SU-DHL-6 (cell line): ENCODE measurements around the gene ITGB8.

Experiments used
- H2AFZ ChIP-seq: fragments of 200-600 bp; sonication (generic); 2 replicates; pipeline ENCODE4 v1.6.1; 2014; ENCODE audit warnings: low read depth, mild to moderate bottlenecking, moderate library complexity, mixed read lengths, antibody characterized with exemption, low read length; ENCODE audit not compliant: severe bottlenecking
- H3F3A ChIP-seq: fragments of 200-600 bp; shearing (Covaris generic); 2 replicates; pipeline ENCODE4 v1.6.0; 2016; ENCODE audit warnings: antibody characterized with exemption, mild to moderate bottlenecking; ENCODE audit not compliant: insufficient read depth
- H3K27ac ChIP-seq: fragments of 200-600 bp; sonication (generic); 2 replicates; pipeline ENCODE4 v1.5.1; 2016; ENCODE audit warnings: low read depth, mild to moderate bottlenecking, low read length, moderate library complexity, mixed read lengths
- H3K27me3 ChIP-seq: fragments of 200-600 bp; sonication (generic), shearing (Covaris generic); 2 replicates; pipeline ENCODE4 v1.6.0; 2014; ENCODE audit warnings: mild to moderate bottlenecking, low read length
- H3K36me3 ChIP-seq: fragments of 200-600 bp; sonication (generic); 2 replicates; pipeline ENCODE4 v1.6.1; 2014; ENCODE audit warnings: mild to moderate bottlenecking, low read length, mixed read lengths
- H3K4me2 ChIP-seq: fragments of 300-600, 200-600 bp; shearing (Covaris generic), sonication (generic); 2 replicates; pipeline ENCODE4 v1.6.0; 2014; ENCODE audit warnings: low read length, low read depth, mild to moderate bottlenecking; ENCODE audit not compliant: poor library complexity, severe bottlenecking
- H3K4me3 ChIP-seq: fragments of 200-600 bp; sonication (generic); 2 replicates; pipeline ENCODE4 v1.5.1; 2014; ENCODE audit warnings: antibody characterized with exemption, low read length, mild to moderate bottlenecking, mixed read lengths; ENCODE audit not compliant: insufficient read depth, poor library complexity, severe bottlenecking
- H3K79me2 ChIP-seq: fragments of 200-600 bp; sonication (generic); 2 replicates; pipeline ENCODE4 v1.6.1; 2014; ENCODE audit warnings: mild to moderate bottlenecking, low read length, moderate library complexity; ENCODE audit not compliant: insufficient read depth
- H3K9ac ChIP-seq: fragments of 200-600 bp; sonication (generic); 2 replicates; pipeline ENCODE4 v1.7.0; 2014; ENCODE audit warnings: mild to moderate bottlenecking, low read length
- H3K9me2 ChIP-seq: fragments of 200-600 bp; sonication (generic); replicated peaks from 2 replicates; pipeline ENCODE4 v1.6.1; 2014; ENCODE audit warnings: low read length; ENCODE audit not compliant: insufficient read depth
- H3K9me3 ChIP-seq: fragments of 200-600 bp; sonication (generic); 2 replicates; pipeline ENCODE4 v1.6.1; 2014; ENCODE audit warnings: low read length, mixed read lengths; ENCODE audit not compliant: insufficient read depth
- H4K20me1 ChIP-seq: fragments of 200-600 bp; sonication (generic); 2 replicates; pipeline ENCODE4 v1.6.1; 2014; ENCODE audit warnings: low read depth, mild to moderate bottlenecking, antibody characterized with exemption, low read length, moderate library complexity, mixed read lengths
- EZH2phosphoT487 ChIP-seq: fragments of 200-600 bp; sonication (generic), shearing (Covaris generic); conservative IDR thresholded peaks from 2 replicates; pipeline ENCODE4 v1.6.1; 2018; ENCODE audit warnings: mild to moderate bottlenecking, antibody characterized with exemption, low read length, moderate library complexity, mixed read lengths
- TF ChIP-seq, protein P1 (sequence below): fragments of 200-600 bp; sonication (generic); IDR thresholded peaks from one replicate; pipeline ENCODE4 v1.5.1; 2017; ENCODE audit warnings: antibody characterized with exemption, mild to moderate bottlenecking, low read length, moderate library complexity; ENCODE audit not compliant: insufficient read depth, poor library complexity, severe bottlenecking

Gene ITGB8

DNA sequence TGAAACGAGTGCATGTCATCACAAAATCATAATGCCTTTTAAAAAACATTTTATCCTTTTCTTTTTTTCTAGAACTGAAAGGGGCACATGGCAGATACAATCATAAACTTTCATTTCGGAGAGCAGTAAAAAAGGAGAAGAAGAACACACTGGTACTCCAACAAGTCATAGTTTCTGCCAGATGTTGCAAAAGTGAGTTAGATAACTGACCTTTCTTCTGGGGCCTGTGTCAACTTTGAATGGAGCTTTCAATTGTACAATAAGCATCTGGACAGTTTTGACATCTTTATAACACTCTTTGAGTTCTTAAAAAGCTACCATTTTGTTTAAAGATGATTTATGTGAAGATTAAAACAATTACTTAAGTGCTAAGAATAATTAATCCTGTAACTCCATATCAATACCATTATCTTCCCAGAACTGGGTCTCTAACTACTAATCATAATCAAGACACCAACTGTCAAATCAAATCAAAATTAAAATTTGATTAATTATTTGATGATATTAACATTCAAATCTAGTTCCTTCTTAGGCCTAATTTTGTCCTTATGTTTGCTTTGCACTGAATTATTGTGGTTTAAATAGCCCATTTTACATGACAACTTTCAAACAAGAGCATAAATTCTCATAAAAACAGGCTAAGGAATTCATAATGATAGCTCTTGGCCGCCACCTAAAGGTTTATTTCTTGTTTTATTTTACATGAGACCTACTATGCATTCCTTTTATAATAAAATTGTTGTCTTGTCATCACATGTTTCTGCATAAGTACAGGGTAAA, 19.5 kb upstream of the ITGB8 start:
- Histone ChIP-seq H3K4me2 (no peak overlapping the region), H3K4me3 (no peak overlapping the region), H3K9me2 (no peaks in the 10 kb centered on the region), H3K27me3 (no peaks in the 10 kb centered on the region), H3K9ac (no peak overlapping the region), H4K20me1 (no peaks in the 10 kb centered on the region), H3K79me2 (no peaks in the 10 kb centered on the region), H3K36me3 (no peaks in the 10 kb centered on the region), H3K9me3 (no peaks in the 10 kb centered on the region), H2AFZ (peak overlapping the region; percentile 2), H3F3A (peaks cover 17% of the 10 kb centered on the region), H3K27ac (no peak overlapping the region)
- no peak for TF ChIP-seq EZH2phosphoT487
- TF ChIP-seq, protein P1, sequence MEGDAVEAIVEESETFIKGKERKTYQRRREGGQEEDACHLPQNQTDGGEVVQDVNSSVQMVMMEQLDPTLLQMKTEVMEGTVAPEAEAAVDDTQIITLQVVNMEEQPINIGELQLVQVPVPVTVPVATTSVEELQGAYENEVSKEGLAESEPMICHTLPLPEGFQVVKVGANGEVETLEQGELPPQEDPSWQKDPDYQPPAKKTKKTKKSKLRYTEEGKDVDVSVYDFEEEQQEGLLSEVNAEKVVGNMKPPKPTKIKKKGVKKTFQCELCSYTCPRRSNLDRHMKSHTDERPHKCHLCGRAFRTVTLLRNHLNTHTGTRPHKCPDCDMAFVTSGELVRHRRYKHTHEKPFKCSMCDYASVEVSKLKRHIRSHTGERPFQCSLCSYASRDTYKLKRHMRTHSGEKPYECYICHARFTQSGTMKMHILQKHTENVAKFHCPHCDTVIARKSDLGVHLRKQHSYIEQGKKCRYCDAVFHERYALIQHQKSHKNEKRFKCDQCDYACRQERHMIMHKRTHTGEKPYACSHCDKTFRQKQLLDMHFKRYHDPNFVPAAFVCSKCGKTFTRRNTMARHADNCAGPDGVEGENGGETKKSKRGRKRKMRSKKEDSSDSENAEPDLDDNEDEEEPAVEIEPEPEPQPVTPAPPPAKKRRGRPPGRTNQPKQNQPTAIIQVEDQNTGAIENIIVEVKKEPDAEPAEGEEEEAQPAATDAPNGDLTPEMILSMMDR = peak; percentile 72

GRCh38 chr7:20311743-20312042, 19.0 kb upstream of the ITGB8 start:
- no peaks in the 10 kb centered on the region for H3K79me2 ChIP-seq

GRCh38 chr7:20312562-20312961, 18.1 kb upstream of the ITGB8 start:
- H3K36me3 ChIP-seq = no peaks in the 10 kb centered on the region
- H3K27ac ChIP-seq = no peak overlapping the region
- H3K4me3 ChIP-seq = no peak overlapping the region
- no peak overlapping the region for H3K4me2 ChIP-seq
- no peaks in the 10 kb centered on the region for H3K79me2 ChIP-seq
- H3K9me2 ChIP-seq = no peaks in the 10 kb centered on the region
- H4K20me1 ChIP-seq = no peaks in the 10 kb centered on the region
- peaks cover 3% of the 10 kb centered on the region; the same call in 1 of the 2 replicates for H3F3A ChIP-seq
- no peaks in the 10 kb centered on the region for H3K9me3 ChIP-seq
- no peaks in the 10 kb centered on the region for H3K27me3 ChIP-seq
- no peak overlapping the region for H3K9ac ChIP-seq
- no peak overlapping the region for H2AFZ ChIP-seq
- TF ChIP-seq EZH2phosphoT487 = no peak
- TF ChIP-seq, protein P1 = no peak

More at GRCh38 chr7:20311743-20312042, 19.0 kb upstream of the ITGB8 start:
- Histone ChIP-seq H4K20me1 (no peaks in the 10 kb centered on the region), H3K4me3 (no peak overlapping the region), H2AFZ (no peak overlapping the region), H3K36me3 (no peaks in the 10 kb centered on the region), H3K27ac (no peak overlapping the region), H3K9ac (no peak overlapping the region), H3K9me2 (no peaks in the 10 kb centered on the region), H3K4me2 (no peak overlapping the region), H3F3A (peaks cover 12% of the 10 kb centered on the region), H3K27me3 (no peaks in the 10 kb centered on the region), H3K9me3 (no peaks in the 10 kb centered on the region)
- no peak for TF ChIP-seq EZH2phosphoT487
- TF ChIP-seq, protein P1 = no peak
